Activated gamma-delta T cell (primary cell): ENCODE data around the gene DUSP22.

Experiments
- DNase-seq: peaks from one replicate; lab custom pipeline; 2025; lab: John Stamatoyannopoulos, UW

Gene DUSP22

GRCh38 chr6:395432-396125, 103.3 kb downstream of the DUSP22 start:
- no peak for DNase-seq

- DNase-seq, result no peak
These were observed 103.8 kb downstream of the DUSP22 start for GRCh38 chr6:396126-396520.

GRCh38 chr6:397056-397455, 104.8 kb downstream of the DUSP22 start:
- no peak for DNase-seq

- DNase-seq, result no peak
These were observed 105.3 kb downstream of the DUSP22 start for GRCh38 chr6:397604-398003.

- no peak for DNase-seq
These were observed 105.8 kb downstream of the DUSP22 start for GRCh38 chr6:398065-398464.

GRCh38 chr6:398558-399078, 106.3 kb downstream of the DUSP22 start:
- no peak for DNase-seq

GRCh38 chr6:399785-400534, 107.7 kb downstream of the DUSP22 start:
- no peak for DNase-seq

GRCh38 chr6:400815-401214, 108.5 kb downstream of the DUSP22 start:
- no peak for DNase-seq
